Bronchial epithelial cell (primary cell): ENCODE measurements around the gene RAPGEF3. TPM values are rescaled to one million over a fixed set of nuclear protein-coding genes. Genes with fewer than 3 reads are reported as not detected.

Experiments used
- DNase-seq: peaks from one replicate; pipeline ENCODE4 v3.0.0-alpha.2; 2010; ENCODE audit warnings: low read depth
- FAIRE-seq: peaks from 2 replicates; lab custom pipeline; 2011; peaks lifted over from hg19 to GRCh38; lab: Jason Lieb, UNC
- H3K27me3 ChIP-seq: 2 replicates; pipeline ENCODE4 v1.5.1; 2011; ENCODE audit warnings: low read length; ENCODE audit not compliant: control insufficient read depth, insufficient read depth
- H3K36me3 ChIP-seq: 2 replicates; pipeline ENCODE4 v1.5.1; 2011; ENCODE audit warnings: low read length; ENCODE audit not compliant: control insufficient read depth, insufficient read depth
- H3K4me3 ChIP-seq: 2 replicates; pipeline ENCODE4 v1.5.1; 2011; ENCODE audit warnings: mild to moderate bottlenecking, low read depth, low read length, control low read depth
- CTCF ChIP-seq: IDR thresholded peaks from 2 replicates; pipeline ENCODE4 v1.5.1; 2011; ENCODE audit warnings: mild to moderate bottlenecking, moderate library complexity, low read length, control low read depth, inconsistent platforms; ENCODE audit not compliant: insufficient read depth, severe bottlenecking
- total RNA-seq: library from RNA; depleted of rRNA; stranded (reverse); fragments of >200 nt; gene quantifications from 2 replicates; pipeline ENCODE4 v1.2.1, GENCODE V29; 2014

Gene RAPGEF3
- total RNA-seq, 1 donor from 2014 or later: 3.9 TPM

- no peaks in the 10 kb centered on the region for H3K36me3 ChIP-seq
- H3K27me3 ChIP-seq: no peaks in the 10 kb centered on the region
- H3K4me3 ChIP-seq: no peak overlapping the region
- no peak for FAIRE-seq
- TF ChIP-seq CTCF: no peak
- no peak for DNase-seq
Measured at GRCh38 chr12:47689215-47689614, 69.5 kb downstream of the RAPGEF3 start.

GRCh38 chr12:47687636-47688035, 71.0 kb downstream of the RAPGEF3 start:
- H3K27me3 ChIP-seq: no peaks in the 10 kb centered on the region
- FAIRE-seq: no peak
- no peak for TF ChIP-seq CTCF
- no peak overlapping the region for H3K4me3 ChIP-seq
- H3K36me3 ChIP-seq: no peaks in the 10 kb centered on the region
- DNase-seq: no peak

- no peak for FAIRE-seq
- DNase-seq: peak; percentile 46
- Histone ChIP-seq H3K27me3 (no peaks in the 10 kb centered on the region), H3K36me3 (no peaks in the 10 kb centered on the region), H3K4me3 (no peak overlapping the region)
- peak; percentile 56 for TF ChIP-seq CTCF
Measured at GRCh38 chr12:47686645-47687240, 71.9 kb downstream of the RAPGEF3 start.

Other genes starting within 250 kb of the RAPGEF3 start
- 7.6 and 9.9 TPM in 2 replicates for gene RPAP3, start 52.9 kb downstream of the RAPGEF3 start, total RNA-seq
- gene ENDOU, start 33.4 kb downstream of the RAPGEF3 start, total RNA-seq: 0.38 TPM in 1 of 2 replicates, not detected in the other
- gene SLC48A1, start 14.4 kb upstream of the RAPGEF3 start, total RNA-seq: 7.3 and 10.3 TPM in 2 replicates
- 7.1 and 9.0 TPM in 2 replicates for gene HDAC7, start 61.0 kb upstream of the RAPGEF3 start, total RNA-seq
- 3.2 and 3.4 TPM in 2 replicates for gene VDR, start 146.1 kb upstream of the RAPGEF3 start, total RNA-seq
- gene TMEM106C, start 204.7 kb upstream of the RAPGEF3 start, total RNA-seq: 63.1 and 88.5 TPM in 2 replicates
- under 0.01 TPM in 2 replicates for gene COL2A1, start 245.6 kb upstream of the RAPGEF3 start, total RNA-seq